Stimulated activated CD4-positive, alpha-beta T cell treated with anti-CD3 and anti-CD28 coated beads, Interleukin-12 subunit alpha, Interleukin-12 subunit beta, amount 100 ng/mL, for 48 hours (primary cell): ENCODE measurements around the gene MRPS35.

Experiments used
- DNase-seq, 3 donors: peaks; one replicate each; pipeline ENCODE4 v3.0.0-alpha.2; 2020; ENCODE audit warnings: low read depth in 2 of 3, low spot score in 1 of 3

The MRPS35 gene

DNA sequence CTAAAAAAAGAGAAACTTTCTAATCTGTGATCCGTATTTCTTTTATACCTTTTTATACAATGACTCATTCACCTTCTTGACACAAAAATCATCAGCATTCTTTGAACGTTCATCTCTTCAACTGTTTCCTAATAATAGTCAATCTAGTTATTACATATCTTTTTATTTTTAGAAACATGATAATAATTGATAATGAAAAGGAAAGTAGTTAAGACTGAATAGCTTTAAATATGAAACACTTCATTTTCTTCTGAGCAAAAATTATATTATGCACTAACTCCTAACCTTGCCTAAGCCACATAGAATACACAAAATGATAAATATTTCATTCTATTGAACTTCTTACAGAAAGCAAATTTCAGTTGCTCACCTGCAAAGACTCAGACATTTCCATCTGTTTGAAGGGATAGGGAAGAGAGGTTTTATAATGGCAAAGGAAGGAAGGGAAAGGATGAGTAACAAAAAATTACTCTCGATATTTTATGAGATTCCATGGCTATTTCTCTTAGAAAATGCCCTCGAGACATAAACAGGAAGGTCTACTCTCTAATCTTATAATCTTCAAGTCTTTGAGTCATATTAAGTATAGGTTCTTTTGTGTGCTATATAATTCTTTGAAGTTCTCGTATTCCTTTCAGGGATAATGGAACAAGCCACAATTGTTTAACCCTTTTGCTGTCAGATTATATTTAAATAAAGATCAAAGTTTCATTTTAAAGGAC lies 61.9 kb downstream of the MRPS35 start:
- DNase-seq = no peak

DNA sequence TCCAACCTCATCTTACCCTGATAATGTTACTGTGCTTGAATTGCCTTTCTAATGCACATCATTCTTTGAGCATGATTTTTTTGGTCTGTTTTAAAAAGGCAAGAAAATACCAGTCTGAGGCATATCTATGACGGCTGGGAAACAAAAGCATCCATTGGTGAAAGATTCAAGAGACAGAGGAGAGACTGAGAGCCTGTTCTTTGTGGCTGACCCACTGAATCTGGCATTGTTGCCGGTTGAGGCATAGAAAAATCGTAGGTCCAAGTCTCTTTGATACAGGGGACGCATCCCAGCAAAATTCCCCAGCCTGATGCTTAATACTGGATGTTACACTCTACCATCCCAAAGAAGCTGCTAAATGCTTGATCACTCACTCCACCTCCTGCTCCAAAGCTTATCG lies 66.5 kb downstream of the MRPS35 start:
- DNase-seq = no peak

- DNase-seq = no peak
These were observed 67.6 kb downstream of the MRPS35 start for GRCh38 chr12:27778206-27778605.

DNA sequence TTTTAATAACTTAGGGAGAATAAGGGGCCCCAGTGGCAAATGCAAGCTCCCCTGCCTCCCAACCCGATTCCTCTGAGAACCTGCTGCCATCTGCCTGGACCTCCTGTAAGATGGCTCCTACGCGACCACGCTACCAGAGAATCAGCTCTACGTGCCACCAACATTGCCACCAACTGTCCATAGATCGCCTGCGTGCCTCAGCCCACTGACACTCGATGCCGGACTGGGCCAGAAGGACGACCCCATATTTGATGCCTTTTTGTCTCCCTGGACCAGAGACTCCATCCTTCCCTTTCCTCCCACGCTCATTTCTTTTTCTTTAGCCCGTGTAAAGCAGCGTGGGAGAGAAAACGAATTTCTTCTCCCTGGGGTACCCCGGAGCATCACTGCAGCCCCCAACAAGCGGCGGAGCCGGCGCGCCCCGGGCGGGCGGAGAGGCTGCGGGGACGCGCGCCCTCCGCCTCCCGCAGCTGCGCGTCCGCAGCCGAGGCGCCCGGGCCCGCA lies 68.8 kb downstream of the MRPS35 start:
- DNase-seq = no peak

- peak; percentile 36 to 56 (median 43) for DNase-seq
These were observed 69.4 kb downstream of the MRPS35 start, which contains the start of the genes KLHL42 and MANSC4 for GRCh38 chr12:27779920-27780611. TSS of gene KLHL42 (plus strand) at chr12:27780233. CDS start at chr12:27780331, 98 bp downstream. TSS of gene MANSC4 (minus strand) at chr12:27780236. CDS start at chr12:27771276, 8,960 bp downstream.

- peak in 1 of 3 donors; percentile 3 for DNase-seq
These were observed 70.2 kb downstream of the MRPS35 start for GRCh38 chr12:27780612-27781408.

DNA sequence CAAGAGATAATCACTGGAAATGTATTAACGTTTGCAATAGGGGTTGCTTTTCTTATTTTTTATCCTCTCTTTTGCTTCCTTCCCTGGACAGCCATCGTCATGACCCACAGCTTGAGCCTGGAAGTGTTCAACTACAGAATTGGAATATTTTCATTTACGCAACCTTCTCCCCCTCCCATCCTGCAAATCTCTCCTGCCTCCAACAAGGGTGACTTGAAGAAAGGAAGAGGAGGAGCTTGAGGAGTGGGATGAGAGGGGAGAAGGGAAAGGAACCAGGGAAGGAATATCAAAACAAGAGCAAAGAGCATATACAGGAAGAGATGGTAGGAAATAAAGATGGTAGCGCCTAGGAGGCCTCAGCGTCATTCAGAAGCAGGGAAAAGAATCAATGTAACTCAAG lies 71.0 kb downstream of the MRPS35 start:
- no peak for DNase-seq

GRCh38 chr12:27782481-27782880 lies 71.8 kb downstream of the MRPS35 start:
- no peak for DNase-seq

DNA sequence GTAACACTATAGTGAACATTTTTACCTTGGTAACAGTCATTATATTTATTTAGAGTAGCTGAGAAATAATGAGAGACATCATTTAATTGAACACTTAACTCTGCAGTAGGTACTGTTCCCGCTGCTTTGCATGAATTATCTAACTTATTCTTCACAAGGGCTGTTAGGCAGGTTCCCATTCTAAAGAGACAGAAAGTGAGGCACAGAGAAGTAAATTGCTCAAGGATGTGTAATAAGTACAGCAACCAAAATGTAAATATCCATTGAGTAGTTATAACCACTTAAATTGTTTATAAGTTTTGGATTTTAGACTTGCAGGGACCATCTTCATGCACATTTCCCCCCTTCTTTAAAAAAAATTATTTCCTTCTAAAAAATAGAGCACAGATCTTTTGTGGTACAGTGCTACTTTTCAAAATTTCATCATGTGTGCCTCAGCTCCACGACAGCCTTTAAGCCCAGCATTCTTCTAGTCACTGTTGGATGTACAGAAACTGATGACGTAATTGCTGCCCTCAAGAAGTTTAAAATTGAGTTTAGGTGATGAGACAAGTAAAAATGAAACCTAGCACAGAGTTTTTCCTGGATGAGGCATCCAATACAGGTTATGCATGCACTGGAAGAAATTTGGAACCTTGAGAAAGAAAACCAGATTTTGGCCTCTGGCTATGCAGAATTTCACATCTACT lies 75.4 kb downstream of the MRPS35 start:
- DNase-seq = no peak

GRCh38 chr12:27787559-27787958 lies 76.9 kb downstream of the MRPS35 start:
- no peak for DNase-seq

GRCh38 chr12:27790179-27790578 lies 79.5 kb downstream of the MRPS35 start:
- DNase-seq = no peak

DNA sequence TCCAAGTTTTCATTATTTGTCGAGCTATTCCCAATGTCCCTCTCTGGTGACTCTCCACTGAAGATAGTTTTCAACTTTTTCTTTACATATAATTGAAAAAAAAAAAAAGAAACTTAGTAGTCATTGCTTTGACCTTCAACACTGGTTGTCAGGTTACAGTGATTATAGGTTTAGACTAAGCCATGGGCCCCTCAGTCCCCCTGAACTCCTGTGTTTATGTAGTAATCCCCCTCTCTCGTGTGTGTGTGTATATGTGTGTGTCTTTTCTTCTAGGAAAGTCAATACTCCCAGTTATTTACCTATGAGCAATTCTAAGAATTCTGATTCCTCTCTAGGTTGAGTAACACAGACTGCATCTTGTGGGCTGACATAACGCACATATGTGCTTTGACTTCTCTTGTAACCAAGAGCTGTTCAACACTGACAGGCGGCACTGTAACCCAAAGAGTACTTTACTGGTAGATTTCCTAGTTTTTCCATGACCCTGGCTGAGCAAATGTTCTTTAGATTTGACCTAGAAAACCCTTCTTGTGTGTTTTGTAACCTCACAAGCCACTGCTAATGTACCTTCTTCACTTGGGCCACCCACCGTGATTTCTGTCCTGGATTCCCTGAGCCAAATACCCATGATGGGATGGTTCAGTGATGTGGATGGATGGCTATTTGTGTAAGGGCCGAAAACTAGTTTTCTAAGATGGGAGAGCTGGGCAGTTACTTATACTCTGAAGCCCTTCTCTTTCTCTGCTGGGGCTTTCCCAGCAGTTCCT lies 84.4 kb downstream of the MRPS35 start:
- no peak for DNase-seq

DNA sequence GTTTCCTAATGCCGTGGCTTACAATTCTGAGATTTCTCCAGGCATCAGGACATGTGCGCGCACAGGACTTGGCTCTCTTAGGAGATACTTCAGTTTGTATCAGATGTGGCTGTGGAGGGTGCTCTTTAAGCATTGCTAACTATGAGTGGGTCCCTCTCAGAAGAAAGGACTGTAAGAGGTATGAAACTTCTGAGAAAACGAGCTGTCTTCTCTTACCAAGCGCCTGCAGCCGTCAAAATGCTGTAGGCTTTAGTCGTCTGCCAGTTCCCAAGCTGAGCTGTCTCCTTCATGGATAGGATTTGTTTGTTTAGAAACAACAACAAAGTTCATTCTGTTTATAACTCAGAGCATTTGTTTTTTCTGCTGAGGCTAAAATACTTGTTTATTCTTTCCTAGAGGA lies 85.5 kb downstream of the MRPS35 start:
- DNase-seq = no peak

- no peak for DNase-seq
These were observed 86.8 kb downstream of the MRPS35 start for GRCh38 chr12:27797301-27798025.

DNA sequence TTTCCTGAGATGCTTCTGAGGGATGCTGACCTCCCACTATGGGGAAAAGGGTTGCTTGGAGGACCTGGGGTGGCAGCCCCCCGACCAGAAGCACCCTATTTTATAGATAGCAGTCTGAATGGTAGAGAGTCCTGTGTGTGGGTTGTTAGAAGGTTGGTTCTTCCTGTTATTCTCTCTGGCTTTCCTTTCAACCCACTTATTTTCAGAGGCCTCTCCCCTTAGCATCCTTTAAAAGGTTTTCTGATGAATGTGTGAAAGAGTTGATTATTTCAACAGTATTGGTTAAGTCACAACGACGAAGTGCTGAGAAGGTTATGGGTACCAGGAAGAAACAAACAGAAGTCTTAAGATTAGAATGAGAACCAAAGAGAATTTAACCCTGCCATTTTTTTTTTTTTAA lies 90.2 kb downstream of the MRPS35 start:
- DNase-seq = no peak

DNA sequence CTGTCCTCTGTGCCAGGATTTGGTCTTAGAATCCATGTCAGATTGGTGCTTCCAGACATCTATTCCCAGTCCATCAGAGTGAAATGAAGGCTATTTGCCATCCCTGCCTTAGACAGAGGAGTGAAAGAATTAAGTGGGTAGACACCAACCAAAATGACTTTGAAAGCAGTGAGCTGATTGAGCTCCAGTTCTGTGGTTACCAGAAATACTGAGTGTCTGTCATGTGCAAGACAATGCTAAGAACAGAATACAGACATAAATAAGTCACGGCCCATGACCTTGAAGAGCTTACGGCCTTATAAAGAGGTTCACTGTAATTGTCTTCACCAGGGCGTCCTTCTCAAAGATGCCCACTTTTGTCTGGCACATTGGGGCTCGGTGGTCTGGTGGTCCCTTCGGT lies 91.0 kb downstream of the MRPS35 start:
- no peak for DNase-seq

- no peak for DNase-seq
These were observed 91.9 kb downstream of the MRPS35 start for GRCh38 chr12:27802511-27802910.

GRCh38 chr12:27802936-27803335 lies 92.3 kb downstream of the MRPS35 start:
- no peak for DNase-seq

DNA sequence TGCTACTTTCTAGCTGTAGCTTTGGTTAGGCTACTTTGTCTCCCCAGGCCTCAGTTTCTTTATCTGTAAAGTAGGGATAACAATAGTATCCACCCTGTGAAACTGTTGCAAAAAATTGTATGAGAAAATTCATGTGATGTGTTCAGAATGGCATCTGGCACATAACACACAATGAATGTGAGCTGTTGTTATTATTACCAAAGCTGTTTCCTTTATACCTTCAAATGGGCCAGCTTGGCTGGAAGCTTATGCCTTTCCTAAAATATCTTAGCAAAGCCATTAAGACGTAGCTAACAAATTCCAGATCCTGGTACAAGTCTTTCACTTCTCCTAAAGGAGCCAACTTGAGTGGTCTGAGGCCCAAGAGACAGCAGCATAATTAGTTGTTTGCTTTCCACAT lies 94.6 kb downstream of the MRPS35 start:
- DNase-seq = no peak
